Uterus (tissue), 4 donors: ENCODE results near the gene SH3PXD2A. TPM values are rescaled to one million over a fixed set of nuclear protein-coding genes. Genes with fewer than 3 reads are reported as not detected.

Experiments
- DNase-seq, 2 donors: peaks; one replicate each; pipeline ENCODE4 v3.0.0-alpha.2; 2019 to 2020
- H3K27ac ChIP-seq, 2 donors: fragments of 200-600 bp; sonication (generic); 1 replicate in 1 of 2; 2 replicates in 1 of 2; pipeline ENCODE4 v1.5.1; 2016 to 2018
- H3K27me3 ChIP-seq, 2 donors: fragments of 200-600 bp; sonication (generic); one replicate each; pipeline ENCODE4 v1.5.1; 2018 to 2019; ENCODE audit warnings: control low read depth in 1 of 2
- H3K36me3 ChIP-seq, 2 donors: fragments of 200-600 bp; sonication (generic); one replicate each; pipeline ENCODE4 v1.5.1; 2019; ENCODE audit warnings: control low read depth in 1 of 2
- H3K4me1 ChIP-seq, 2 donors: fragments of 200-600 bp; sonication (generic); one replicate each; pipeline ENCODE4 v1.5.1; 2018 to 2019; ENCODE audit warnings: control low read depth in 1 of 2
- H3K4me3 ChIP-seq, 2 donors: fragments of 200-600 bp; sonication (generic); 1 replicate in 1 of 2; 2 replicates in 1 of 2; pipeline ENCODE4 v1.5.1; 2018 to 2019; ENCODE audit warnings: mild to moderate bottlenecking in 1 of 2
- H3K9me3 ChIP-seq, 2 donors: fragments of 200-600 bp; sonication (generic); one replicate each; pipeline ENCODE4 v1.5.1; 2019; ENCODE audit warnings: control low read depth in 1 of 2
- POLR2A ChIP-seq, 2 donors: fragments of 450-650 bp; IDR thresholded peaks; one replicate each; pipeline ENCODE4 v1.6.1; 2016; ENCODE audit warnings: antibody characterized with exemption in 2 of 2, mild to moderate bottlenecking in 1 of 2, moderate library complexity in 1 of 2
- intact Hi-C: fragments of 100-400 bp; cut with DNase I; formaldehyde crosslinking; loops from one replicate; pipeline ENCODE4 v1.15.1; 2023; ENCODE audit warnings: low total_unique reads
- total RNA-seq, 4 donors: library from RNA; depleted of rRNA in 3 of 4; stranded (reverse); fragments of >200 nt in 3 of 4; gene quantifications; one replicate each; pipeline versions ENCODE4 v1.1.0 to v1.2.4, GENCODE V29; 2014 to 2023
- TF ChIP-seq, protein P1 (sequence below), 4 experiments: fragments of 200-600 bp in 2 of 4; fragments of 450-650 bp in 2 of 4; sonication (generic) in 2 of 4; IDR thresholded peaks; one replicate each; pipeline ENCODE4 v1.5.1; 2016 to 2019; ENCODE audit warnings: antibody characterized with exemption in 4 of 4, mild to moderate bottlenecking in 2 of 4, moderate library complexity in 1 of 4
- donor health status: DM: yes; HTN: yes; CAD: no.

Gene SH3PXD2A
- total RNA-seq, 4 donors from 2014 or later: 12.6 to 117 (median 46.6) TPM

DNA sequence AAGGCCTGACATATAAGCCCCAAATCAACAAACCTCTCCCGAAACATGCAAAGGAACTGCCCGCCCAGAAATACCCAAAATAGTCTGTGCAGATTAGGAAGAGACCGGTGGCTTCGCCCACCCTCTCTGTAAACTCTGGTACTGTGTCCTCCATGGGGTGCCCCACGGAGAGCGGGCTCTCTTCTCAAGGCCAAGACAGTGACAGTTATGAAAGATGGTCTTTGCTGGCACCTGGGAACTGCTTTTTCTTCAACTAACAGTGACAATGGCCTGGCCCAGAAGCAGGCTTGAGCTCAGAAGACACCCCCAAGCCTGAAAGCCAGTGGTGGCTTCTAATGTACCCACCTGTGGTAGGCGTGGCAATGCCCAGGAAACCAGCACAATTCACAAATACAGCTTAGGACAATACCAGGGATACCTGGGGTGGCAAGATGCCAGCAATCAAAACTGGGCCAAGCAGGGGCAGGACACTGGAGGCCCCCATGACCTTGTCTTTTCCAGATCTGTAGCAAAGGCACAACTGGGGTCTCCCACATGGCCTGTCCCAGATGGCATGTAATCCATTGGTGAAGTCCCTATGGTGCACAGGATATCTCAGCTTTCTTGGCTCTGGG is 254.3 kb downstream of the SH3PXD2A start:
- H3K27ac ChIP-seq: peak overlapping the region; percentile 46 to 65
- H3K9me3 ChIP-seq: no peaks in the 10 kb centered on the region
- no peaks in the 10 kb centered on the region for H3K36me3 ChIP-seq
- H3K27me3 ChIP-seq: no peaks in the 10 kb centered on the region
- intact Hi-C loops: loop anchor here (5.0 kb wide), 1 partner anchor 86 kb away; no protein-coding TSS in a partner anchor
- TF ChIP-seq POLR2A (IDR thresholded peaks at IDR 0.05): no peak
- TF ChIP-seq, protein P1, sequence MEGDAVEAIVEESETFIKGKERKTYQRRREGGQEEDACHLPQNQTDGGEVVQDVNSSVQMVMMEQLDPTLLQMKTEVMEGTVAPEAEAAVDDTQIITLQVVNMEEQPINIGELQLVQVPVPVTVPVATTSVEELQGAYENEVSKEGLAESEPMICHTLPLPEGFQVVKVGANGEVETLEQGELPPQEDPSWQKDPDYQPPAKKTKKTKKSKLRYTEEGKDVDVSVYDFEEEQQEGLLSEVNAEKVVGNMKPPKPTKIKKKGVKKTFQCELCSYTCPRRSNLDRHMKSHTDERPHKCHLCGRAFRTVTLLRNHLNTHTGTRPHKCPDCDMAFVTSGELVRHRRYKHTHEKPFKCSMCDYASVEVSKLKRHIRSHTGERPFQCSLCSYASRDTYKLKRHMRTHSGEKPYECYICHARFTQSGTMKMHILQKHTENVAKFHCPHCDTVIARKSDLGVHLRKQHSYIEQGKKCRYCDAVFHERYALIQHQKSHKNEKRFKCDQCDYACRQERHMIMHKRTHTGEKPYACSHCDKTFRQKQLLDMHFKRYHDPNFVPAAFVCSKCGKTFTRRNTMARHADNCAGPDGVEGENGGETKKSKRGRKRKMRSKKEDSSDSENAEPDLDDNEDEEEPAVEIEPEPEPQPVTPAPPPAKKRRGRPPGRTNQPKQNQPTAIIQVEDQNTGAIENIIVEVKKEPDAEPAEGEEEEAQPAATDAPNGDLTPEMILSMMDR (IDR thresholded peaks at IDR 0.05): no peak
- no peak for DNase-seq
- no peaks in the 10 kb centered on the region for H3K4me1 ChIP-seq
- H3K4me3 ChIP-seq: no peak overlapping the region

DNA sequence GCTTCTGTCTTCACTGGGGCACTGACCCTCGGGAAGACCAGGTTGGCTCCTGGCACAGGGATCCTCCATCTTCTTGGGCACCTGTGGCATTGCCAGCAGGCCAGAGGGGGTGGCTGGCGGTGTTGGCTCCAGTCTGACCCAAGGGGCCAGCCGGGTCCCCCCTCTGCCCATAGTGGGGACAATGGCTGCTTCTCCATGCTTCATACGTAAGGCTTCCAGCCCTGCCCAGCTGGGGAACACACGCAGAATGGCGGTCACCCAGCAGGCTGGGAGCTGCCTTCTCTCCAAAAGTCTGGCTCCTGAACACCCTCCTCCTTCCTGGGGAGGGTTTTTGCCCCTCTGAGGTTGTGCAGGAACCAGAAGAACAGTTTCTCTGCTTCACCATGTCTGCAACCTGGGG is 255.1 kb downstream of the SH3PXD2A start:
- no peaks in the 10 kb centered on the region for H3K4me1 ChIP-seq
- H3K27me3 ChIP-seq: no peaks in the 10 kb centered on the region
- H3K9me3 ChIP-seq: no peaks in the 10 kb centered on the region
- intact Hi-C loops: loop anchor here (5.0 kb wide), 1 partner anchor 87 kb away; no protein-coding TSS in a partner anchor
- peak overlapping the region; percentile 46 to 65 for H3K27ac ChIP-seq
- DNase-seq: no peak
- TF ChIP-seq, protein P1 (IDR thresholded peaks at IDR 0.05): no peak
- no peak for TF ChIP-seq POLR2A (IDR thresholded peaks at IDR 0.05)
- H3K4me3 ChIP-seq: no peak overlapping the region
- H3K36me3 ChIP-seq: no peaks in the 10 kb centered on the region

DNA sequence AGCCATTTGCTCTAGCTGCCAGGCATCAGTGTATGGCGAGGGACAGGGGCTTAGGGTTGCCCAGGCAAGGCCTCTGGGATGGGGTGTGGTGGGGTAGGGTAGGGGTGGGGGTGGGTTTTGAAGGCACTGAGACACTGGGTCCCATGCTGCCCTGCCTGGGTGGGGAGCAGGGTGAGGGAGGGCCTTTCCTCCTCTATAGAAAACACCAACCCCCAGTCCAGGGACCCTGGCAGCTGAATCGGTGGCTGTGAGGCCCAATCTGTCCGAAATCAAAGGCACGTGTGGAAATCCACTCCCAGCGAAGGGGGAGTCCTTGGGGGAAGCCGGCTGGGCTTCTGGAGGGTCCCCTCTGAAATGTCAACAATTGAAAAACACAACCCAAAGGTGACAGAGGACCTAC is 255.5 kb downstream of the SH3PXD2A start:
- Histone ChIP-seq H3K27ac (peak overlapping the region; percentile 46 to 65), H3K36me3 (no peaks in the 10 kb centered on the region), H3K27me3 (no peaks in the 10 kb centered on the region), H3K4me3 (no peak overlapping the region), H3K4me1 (no peaks in the 10 kb centered on the region), H3K9me3 (no peaks in the 10 kb centered on the region)
- DNase-seq: no peak
- TF ChIP-seq, protein P1 (IDR thresholded peaks at IDR 0.05): no peak
- no peak for TF ChIP-seq POLR2A (IDR thresholded peaks at IDR 0.05)
- intact Hi-C loops: loop anchor here (5.0 kb wide), 2 partner anchors 87 to 257 kb away; partner anchors contain the start of gene SH3PXD2A

DNA sequence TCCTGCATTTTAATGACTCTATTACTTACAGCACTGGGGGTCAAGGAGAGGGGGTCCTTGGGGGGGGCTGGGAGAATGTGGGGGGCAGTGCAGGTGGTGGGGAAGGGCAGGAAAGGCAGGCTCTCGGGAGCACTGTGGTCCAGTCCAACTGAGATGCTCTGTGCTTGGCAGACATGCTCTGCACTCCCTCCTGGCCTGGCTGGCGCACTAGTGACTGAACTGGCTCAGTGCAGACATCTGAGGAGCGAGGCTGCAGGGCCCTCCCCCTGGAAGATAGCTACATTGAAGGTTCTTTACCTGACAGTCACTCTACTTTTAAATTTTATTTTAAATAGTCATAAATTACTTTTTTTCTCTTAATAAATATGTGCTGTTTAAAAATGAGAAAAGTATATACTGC is 256.2 kb downstream of the SH3PXD2A start:
- peak overlapping the region; percentile 54 to 65 for H3K27ac ChIP-seq

DNA sequence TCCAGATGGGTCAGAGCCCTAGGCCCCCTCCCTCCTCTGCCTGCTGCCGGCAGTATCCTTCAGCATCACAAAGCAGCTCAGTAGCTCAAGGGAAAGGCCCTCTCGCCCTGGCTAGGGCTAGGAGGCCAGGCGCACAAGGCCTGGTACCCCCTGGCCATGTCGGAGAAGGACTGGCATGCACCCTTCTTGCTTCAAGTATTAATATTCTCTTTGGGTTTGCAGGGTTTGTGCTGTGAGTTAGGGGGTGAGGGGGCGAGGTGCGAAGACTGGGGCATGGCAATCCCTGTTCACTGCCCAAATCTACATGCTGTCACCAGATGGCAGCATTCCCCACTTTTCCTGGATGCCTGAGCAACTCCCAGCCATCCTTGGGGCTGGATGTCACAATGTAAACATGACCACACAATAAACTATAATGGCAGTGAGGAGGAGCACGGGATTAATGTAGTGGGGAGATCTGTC is 256.7 kb downstream of the SH3PXD2A start:
- Histone ChIP-seq H3K9me3 (no peaks in the 10 kb centered on the region), H3K4me1 (no peaks in the 10 kb centered on the region), H3K36me3 (no peaks in the 10 kb centered on the region), H3K27ac (peak overlapping the region; percentile 54 to 65), H3K4me3 (no peak overlapping the region), H3K27me3 (no peaks in the 10 kb centered on the region)
- TF ChIP-seq, protein P1 (IDR thresholded peaks at IDR 0.05): peak; percentile 61 to 83 (median 71)
- no peak for TF ChIP-seq POLR2A (IDR thresholded peaks at IDR 0.05)
- intact Hi-C loops: loop anchor here (5.0 kb wide), 1 partner anchor 259 kb away; the partner anchor contains the start of gene SH3PXD2A
- DNase-seq: peak; percentile 67 to 76

More for the DNA sequence above, 256.2 kb downstream of the SH3PXD2A start:
- DNase-seq: peak in 1 of 2 donors; percentile 19
- intact Hi-C loops: loop anchor here (5.0 kb wide), 1 partner anchor 258 kb away; the partner anchor contains the start of gene SH3PXD2A
- H3K9me3 ChIP-seq: no peaks in the 10 kb centered on the region
- no peaks in the 10 kb centered on the region for H3K27me3 ChIP-seq
- no peaks in the 10 kb centered on the region for H3K4me1 ChIP-seq
- H3K36me3 ChIP-seq: no peaks in the 10 kb centered on the region
- no peak for TF ChIP-seq POLR2A (IDR thresholded peaks at IDR 0.05)
- TF ChIP-seq, protein P1 (IDR thresholded peaks at IDR 0.05): no peak
- no peak overlapping the region for H3K4me3 ChIP-seq
